Measurements from ENCODE around the gene IRF4. TPM values are rescaled to one million over a fixed set of nuclear protein-coding genes. Genes with fewer than 3 reads are reported as not detected.

The IRF4 gene
- total and polyA plus RNA-seq, 7 donors = 0.03 to 0.59 (median 0.27) TPM

DNA sequence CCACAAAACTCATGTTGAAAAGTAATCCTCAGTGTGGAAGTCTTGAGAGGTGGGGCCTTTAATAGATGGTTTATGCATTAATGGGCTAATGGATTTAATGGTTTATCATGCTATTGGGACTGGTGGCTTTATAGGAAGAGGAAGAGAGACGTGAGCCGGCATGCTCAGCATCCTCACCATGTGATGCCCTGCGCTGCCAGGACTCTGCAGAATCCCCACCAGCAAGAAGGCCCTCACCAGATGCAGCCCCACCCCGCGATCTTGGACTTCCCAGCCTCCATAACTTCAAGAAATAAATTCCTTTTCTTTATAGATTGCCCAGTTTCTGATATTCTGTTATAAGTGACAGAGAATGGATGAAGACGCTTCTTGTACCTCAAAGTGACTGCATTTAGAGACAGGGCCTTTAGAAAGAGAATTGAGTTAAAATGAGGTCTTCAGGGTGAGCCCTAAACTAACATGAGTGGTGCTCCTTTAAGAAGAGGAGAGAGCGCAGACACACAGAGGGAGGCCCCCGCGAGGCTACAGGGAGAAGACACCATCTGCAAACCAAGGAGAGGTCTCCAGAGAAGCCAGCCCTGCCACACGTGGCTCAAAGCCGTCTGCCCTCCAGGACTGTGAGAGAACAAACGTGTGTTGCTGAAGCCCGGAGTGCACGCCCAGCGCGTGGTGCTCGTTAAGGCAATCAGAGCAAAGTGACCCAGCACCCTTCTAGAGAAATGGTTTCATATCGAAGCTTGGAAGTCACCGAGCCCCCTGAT lies 56.9 kb downstream of the IRF4 start:
- DNase-seq (no peak), ATAC-seq (no peak)
- Histone ChIP-seq H3K4me1 (no peaks in the 10 kb centered on the region), H3K36me3 (ENCODE audit: insufficient read depth in 1 of 2, low read depth in 1 of 2) (no peaks in the 10 kb centered on the region), H3K27ac (no peak overlapping the region), H3K9me3 (no peaks in the 10 kb centered on the region), H3K4me3 (no peak overlapping the region), H3K27me3 (ENCODE audit: insufficient read depth in 3 of 3, low read length in 2 of 3) (peaks cover 0 to 15% (median 4%) of the 10 kb centered on the region in 3 donors)
- TF ChIP-seq, protein P1, sequence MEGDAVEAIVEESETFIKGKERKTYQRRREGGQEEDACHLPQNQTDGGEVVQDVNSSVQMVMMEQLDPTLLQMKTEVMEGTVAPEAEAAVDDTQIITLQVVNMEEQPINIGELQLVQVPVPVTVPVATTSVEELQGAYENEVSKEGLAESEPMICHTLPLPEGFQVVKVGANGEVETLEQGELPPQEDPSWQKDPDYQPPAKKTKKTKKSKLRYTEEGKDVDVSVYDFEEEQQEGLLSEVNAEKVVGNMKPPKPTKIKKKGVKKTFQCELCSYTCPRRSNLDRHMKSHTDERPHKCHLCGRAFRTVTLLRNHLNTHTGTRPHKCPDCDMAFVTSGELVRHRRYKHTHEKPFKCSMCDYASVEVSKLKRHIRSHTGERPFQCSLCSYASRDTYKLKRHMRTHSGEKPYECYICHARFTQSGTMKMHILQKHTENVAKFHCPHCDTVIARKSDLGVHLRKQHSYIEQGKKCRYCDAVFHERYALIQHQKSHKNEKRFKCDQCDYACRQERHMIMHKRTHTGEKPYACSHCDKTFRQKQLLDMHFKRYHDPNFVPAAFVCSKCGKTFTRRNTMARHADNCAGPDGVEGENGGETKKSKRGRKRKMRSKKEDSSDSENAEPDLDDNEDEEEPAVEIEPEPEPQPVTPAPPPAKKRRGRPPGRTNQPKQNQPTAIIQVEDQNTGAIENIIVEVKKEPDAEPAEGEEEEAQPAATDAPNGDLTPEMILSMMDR (IDR thresholded peaks at IDR 0.05) = no peak
- intact Hi-C loops (cut with DNase I) = no loop called here
- WGBS, 3 donors = 80 to 88% (median 86%) methylated on average over 19 of the region's 19 CpGs

DNA sequence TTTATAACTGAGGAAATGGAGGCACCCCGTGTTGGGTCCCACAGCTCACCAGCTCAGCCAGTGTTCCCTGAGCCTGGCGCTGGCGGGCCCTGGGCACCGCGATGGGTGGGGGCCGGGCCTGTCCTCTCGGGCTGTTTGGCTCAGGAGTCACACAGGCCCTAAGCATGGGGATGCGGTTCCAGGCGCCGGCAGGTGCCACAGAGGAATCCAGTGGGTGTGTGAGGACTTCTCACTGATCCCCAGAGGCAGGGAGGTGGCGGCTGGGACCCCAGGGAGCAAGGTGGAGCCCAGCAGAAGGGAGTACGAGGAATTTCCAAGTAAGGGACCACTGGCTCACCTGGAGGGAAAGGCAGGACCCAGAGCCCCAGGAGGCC lies 57.5 kb downstream of the IRF4 start:
- intact Hi-C loops (cut with DNase I) = no loop called here
- whole genome bisulfite sequencing, 3 donors = 83 to 88% (median 85%) methylated on average over 11 to 12 of the region's 12 CpGs
- no peaks in the 10 kb centered on the region for H3K4me1 ChIP-seq
- ATAC-seq (no peak), DNase-seq (no peak)
- H3K36me3 ChIP-seq (ENCODE audit: insufficient read depth in 1 of 2, low read depth in 1 of 2) = no peaks in the 10 kb centered on the region
- H3K9me3 ChIP-seq = no peaks in the 10 kb centered on the region
- TF ChIP-seq, protein P1 (IDR thresholded peaks at IDR 0.05) = no peak
- no peak overlapping the region for H3K27ac ChIP-seq
- no peak overlapping the region for H3K4me3 ChIP-seq
- peaks cover 0 to 21% (median 4%) of the 10 kb centered on the region in 3 donors for H3K27me3 ChIP-seq (ENCODE audit: insufficient read depth in 3 of 3, low read length in 2 of 3)

DNA sequence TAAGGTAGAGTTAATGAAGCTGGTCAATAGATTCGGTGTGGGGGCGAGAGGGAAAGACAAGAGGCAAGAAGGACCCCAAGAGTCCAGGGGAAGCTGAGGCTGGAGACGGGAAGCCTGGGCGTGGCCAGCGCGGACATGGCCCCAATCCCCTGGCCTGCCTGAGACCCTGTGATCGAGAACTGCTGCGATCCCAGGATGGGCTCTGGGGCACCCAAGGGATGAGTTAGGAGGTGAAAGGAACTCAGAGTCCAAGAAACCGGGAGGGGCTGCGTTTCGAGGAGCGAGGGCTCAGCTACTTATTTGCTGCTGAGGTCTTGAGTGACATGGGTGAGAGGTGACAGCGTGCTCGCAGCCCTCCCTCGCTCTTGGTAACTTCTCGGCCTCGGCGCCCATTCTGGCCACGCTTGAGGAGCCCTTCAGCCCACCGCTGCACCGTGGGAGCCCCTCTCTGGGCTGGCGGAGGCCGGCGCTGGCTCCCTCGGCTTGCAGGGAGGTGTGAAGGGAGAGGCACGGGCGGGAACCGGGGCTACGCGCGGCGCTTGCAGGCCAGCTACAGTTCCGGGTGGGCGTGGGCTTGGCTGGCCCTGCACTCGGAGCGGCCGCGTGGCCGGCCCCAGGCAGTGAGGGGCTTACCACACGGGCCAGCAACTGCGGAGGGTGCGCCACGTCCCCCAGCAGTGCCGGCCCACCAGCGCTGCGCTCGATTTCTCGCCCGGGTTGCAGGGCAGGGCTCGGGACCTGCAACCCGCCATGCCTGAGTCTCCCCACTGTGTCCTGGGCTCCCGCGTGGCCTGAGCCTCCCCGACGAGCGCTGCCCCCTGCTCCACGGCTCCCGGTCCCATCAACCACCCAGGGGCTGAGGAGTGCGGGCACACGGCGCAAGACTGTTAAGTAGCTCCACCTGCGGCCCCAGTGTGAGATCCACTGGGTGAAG lies 58.2 kb downstream of the IRF4 start:
- Histone ChIP-seq H3K9me3 (no peaks in the 10 kb centered on the region), H3K27me3 (ENCODE audit: insufficient read depth in 3 of 3, low read length in 2 of 3) (peaks cover 0 to 22% (median 4%) of the 10 kb centered on the region in 3 donors), H3K27ac (no peak overlapping the region), H3K4me3 (no peak overlapping the region), H3K36me3 (ENCODE audit: insufficient read depth in 1 of 2, low read depth in 1 of 2) (no peaks in the 10 kb centered on the region), H3K4me1 (no peaks in the 10 kb centered on the region)
- DNase-seq (no peak), ATAC-seq (no peak)
- intact Hi-C loops (cut with DNase I) = no loop called here
- TF ChIP-seq, protein P1 (IDR thresholded peaks at IDR 0.05) = no peak
- WGBS, 3 donors = 90 to 95% (median 92%) methylated on average over 52 to 62 of the region's 62 CpGs

DNA sequence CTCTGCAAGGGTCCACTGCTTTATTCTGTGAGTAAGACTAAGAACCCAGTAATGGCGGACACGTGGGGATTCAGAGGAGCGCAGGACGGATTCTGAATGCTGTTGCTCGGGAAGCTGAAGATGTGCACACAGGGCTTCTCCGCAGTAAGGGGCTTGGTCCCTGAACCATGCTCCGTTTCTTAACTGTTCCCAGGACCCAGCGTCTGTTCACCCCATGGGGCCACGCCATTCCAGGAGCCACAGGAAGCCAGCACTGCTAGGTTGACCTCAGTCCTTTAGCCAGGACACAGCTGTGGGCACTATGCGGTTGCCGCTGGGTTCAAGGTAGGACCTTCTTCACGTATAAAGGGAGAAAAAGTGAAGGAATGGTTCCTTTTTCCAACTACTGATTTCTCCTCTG lies 59.8 kb downstream of the IRF4 start:
- 90 to 92% (median 91%) methylated on average over 12 of the region's 12 CpGs for WGBS, 3 donors
- DNase-seq (no peak), ATAC-seq (no peak)
- intact Hi-C loops (cut with DNase I) = no loop called here
- H3K27me3 ChIP-seq (ENCODE audit: insufficient read depth in 3 of 3, low read length in 2 of 3) = peaks cover 0 to 31% (median 4%) of the 10 kb centered on the region in 3 donors
- no peaks in the 10 kb centered on the region for H3K9me3 ChIP-seq
- H3K27ac ChIP-seq = no peak overlapping the region
- TF ChIP-seq, protein P1 (IDR thresholded peaks at IDR 0.05) = no peak
- H3K4me1 ChIP-seq = no peaks in the 10 kb centered on the region
- H3K4me3 ChIP-seq = no peak overlapping the region
- no peaks in the 10 kb centered on the region for H3K36me3 ChIP-seq (ENCODE audit: insufficient read depth in 1 of 2, low read depth in 1 of 2)

All from psoas muscle (tissue), 8 donors.